ENCODE results near the gene DDX50. TPM values are rescaled to one million over a fixed set of nuclear protein-coding genes. Genes with fewer than 3 reads are reported as not detected.

Gene DDX50
- total RNA-seq, 1 experiment from 2014 or later, result 50.7 TPM

GRCh38 chr10:68950598-68950997 is 49.5 kb downstream of the DDX50 start:
- H3K27me3 Mint-ChIP-seq (ENCODE audit: low read depth), result no peaks in the 10 kb centered on the region
- Histone ChIP-seq H2BK20ac (ENCODE audit: low read depth, low read length, poor library complexity, severe bottlenecking) (no peak overlapping the region), H3K56ac (ENCODE audit: insufficient read length, low read depth, low read length) (no peak overlapping the region), H3K4me2 (ENCODE audit: insufficient read depth, insufficient read length, low read length) (no peak overlapping the region), H4K8ac (replicated peaks; ENCODE audit: insufficient read length, low read depth, low read length) (no peak overlapping the region), H2BK120ac (ENCODE audit: low read depth, low read length, poor library complexity, severe bottlenecking) (no peak overlapping the region), H3K18ac (ENCODE audit: insufficient read length, low read depth, low read length) (no peak overlapping the region), H3T11ph (ENCODE audit: low read length) (no peak overlapping the region), H3K79me1 (ENCODE audit: insufficient read depth, low read depth, low read length, poor library complexity, severe bottlenecking) (no peaks in the 10 kb centered on the region), H2BK15ac (ENCODE audit: low read depth, low read length) (no peak overlapping the region), H3K9ac (ENCODE audit: extremely low read depth, insufficient read length, low read length) (no peak overlapping the region), H2AK5ac (ENCODE audit: insufficient read length, low read length) (no peak overlapping the region), H4K5ac (ENCODE audit: insufficient read length, low read depth, low read length) (no peak overlapping the region), H3K14ac (ENCODE audit: insufficient read depth, low read length) (no peak overlapping the region), H3K27ac (ENCODE audit: insufficient read length, low read depth, low read length) (no peak overlapping the region), H3K4me1 (ENCODE audit: insufficient read depth, low read length) (no peaks in the 10 kb centered on the region), H4K20me1 (ENCODE audit: control insufficient read depth, insufficient read depth, insufficient read length) (no peaks in the 10 kb centered on the region), H4K91ac (ENCODE audit: insufficient read length, low read depth, low read length) (no peak overlapping the region), H3K23me2 (ENCODE audit: insufficient read length, low read depth, low read length, poor library complexity, severe bottlenecking) (peaks cover 3% of the 10 kb centered on the region), H2BK5ac (ENCODE audit: insufficient read length, low read length) (no peak overlapping the region), H3K23ac (ENCODE audit: insufficient read length, low read depth, low read length) (no peak overlapping the region), H2AFZ (ENCODE audit: low read length) (no peak overlapping the region), H3K4ac (ENCODE audit: low read depth, low read length) (no peak overlapping the region), H3K27me3 (ENCODE audit: insufficient read depth, low read length) (no peaks in the 10 kb centered on the region), H2BK12ac (ENCODE audit: insufficient read length, low read depth, low read length) (no peak overlapping the region), H3K9me3 (ENCODE audit: control insufficient read depth, low read depth, low read length) (no peaks in the 10 kb centered on the region), H3K79me2 (ENCODE audit: insufficient read depth, low read length) (no peaks in the 10 kb centered on the region)
- no peak overlapping the region for H3K4me3 Mint-ChIP-seq
- no peaks in the 10 kb centered on the region for H3K4me1 Mint-ChIP-seq
- peaks cover 5 to 27% (median 17%) of the 10 kb centered on the region in 3 experiments; a peak in 5 of 7 replicates for H3K36me3 Mint-ChIP-seq (ENCODE audit: insufficient read depth in 1 of 3, low read depth in 3 of 3)
- H3K27ac Mint-ChIP-seq, result no peak overlapping the region
- DNase-seq, result no peak
- no peaks in the 10 kb centered on the region for H3K9me3 Mint-ChIP-seq
- WGBS (ENCODE audit: extremely low coverage, insufficient read length, low lambda C conversion rate), result no CpG with 5 or more reads among the region's 3 CpGs
- TF ChIP-seq, protein P1, sequence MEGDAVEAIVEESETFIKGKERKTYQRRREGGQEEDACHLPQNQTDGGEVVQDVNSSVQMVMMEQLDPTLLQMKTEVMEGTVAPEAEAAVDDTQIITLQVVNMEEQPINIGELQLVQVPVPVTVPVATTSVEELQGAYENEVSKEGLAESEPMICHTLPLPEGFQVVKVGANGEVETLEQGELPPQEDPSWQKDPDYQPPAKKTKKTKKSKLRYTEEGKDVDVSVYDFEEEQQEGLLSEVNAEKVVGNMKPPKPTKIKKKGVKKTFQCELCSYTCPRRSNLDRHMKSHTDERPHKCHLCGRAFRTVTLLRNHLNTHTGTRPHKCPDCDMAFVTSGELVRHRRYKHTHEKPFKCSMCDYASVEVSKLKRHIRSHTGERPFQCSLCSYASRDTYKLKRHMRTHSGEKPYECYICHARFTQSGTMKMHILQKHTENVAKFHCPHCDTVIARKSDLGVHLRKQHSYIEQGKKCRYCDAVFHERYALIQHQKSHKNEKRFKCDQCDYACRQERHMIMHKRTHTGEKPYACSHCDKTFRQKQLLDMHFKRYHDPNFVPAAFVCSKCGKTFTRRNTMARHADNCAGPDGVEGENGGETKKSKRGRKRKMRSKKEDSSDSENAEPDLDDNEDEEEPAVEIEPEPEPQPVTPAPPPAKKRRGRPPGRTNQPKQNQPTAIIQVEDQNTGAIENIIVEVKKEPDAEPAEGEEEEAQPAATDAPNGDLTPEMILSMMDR (conservative IDR thresholded peaks at IDR 0.05), result no peak

Data from H9 (cell line).